ENCODE measurements around the gene FNIP2. TPM values are rescaled to one million over a fixed set of nuclear protein-coding genes. Genes with fewer than 3 reads are reported as not detected.

FNIP2 gene
- total and polyA plus RNA-seq, 9 of the 15 experiments (the other 6 are each of a cell fraction or from before 2014, with no cell fraction given): 1.7 to 15.5 (median 8.3) TPM

GRCh38 chr4:158809611-158810486, 41.0 kb downstream of the FNIP2 start (continued):
- TF ChIP-seq, protein P1, sequence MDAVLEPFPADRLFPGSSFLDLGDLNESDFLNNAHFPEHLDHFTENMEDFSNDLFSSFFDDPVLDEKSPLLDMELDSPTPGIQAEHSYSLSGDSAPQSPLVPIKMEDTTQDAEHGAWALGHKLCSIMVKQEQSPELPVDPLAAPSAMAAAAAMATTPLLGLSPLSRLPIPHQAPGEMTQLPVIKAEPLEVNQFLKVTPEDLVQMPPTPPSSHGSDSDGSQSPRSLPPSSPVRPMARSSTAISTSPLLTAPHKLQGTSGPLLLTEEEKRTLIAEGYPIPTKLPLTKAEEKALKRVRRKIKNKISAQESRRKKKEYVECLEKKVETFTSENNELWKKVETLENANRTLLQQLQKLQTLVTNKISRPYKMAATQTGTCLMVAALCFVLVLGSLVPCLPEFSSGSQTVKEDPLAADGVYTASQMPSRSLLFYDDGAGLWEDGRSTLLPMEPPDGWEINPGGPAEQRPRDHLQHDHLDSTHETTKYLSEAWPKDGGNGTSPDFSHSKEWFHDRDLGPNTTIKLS (IDR thresholded peaks at IDR 0.05; ENCODE audit: borderline replicate concordance, low read depth): no peak
- no peak for TF ChIP-seq IRF1 (CRISPR knock-in tag; IDR thresholded peaks at IDR 0.05; ENCODE audit: borderline replicate concordance)
- TF ChIP-seq, protein P2, sequence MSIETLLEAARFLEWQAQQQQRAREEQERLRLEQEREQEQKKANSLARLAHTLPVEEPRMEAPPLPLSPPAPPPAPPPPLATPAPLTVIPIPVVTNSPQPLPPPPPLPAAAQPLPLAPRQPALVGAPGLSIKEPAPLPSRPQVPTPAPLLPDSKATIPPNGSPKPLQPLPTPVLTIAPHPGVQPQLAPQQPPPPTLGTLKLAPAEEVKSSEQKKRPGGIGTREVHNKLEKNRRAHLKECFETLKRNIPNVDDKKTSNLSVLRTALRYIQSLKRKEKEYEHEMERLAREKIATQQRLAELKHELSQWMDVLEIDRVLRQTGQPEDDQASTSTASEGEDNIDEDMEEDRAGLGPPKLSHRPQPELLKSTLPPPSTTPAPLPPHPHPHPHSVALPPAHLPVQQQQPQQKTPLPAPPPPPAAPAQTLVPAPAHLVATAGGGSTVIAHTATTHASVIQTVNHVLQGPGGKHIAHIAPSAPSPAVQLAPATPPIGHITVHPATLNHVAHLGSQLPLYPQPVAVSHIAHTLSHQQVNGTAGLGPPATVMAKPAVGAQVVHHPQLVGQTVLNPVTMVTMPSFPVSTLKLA (conservative IDR thresholded peaks at IDR 0.05): peak in 1 of 2 experiments; percentile 33; a peak in 1 of 4 replicates
- TF ChIP-seq, protein P3, sequence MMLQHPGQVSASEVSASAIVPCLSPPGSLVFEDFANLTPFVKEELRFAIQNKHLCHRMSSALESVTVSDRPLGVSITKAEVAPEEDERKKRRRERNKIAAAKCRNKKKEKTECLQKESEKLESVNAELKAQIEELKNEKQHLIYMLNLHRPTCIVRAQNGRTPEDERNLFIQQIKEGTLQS (IDR thresholded peaks at IDR 0.05): no peak
- TF ChIP-seq, protein P3 (CRISPR knock-in tag; conservative IDR thresholded peaks at IDR 0.05): no peak
- TF ChIP-seq SUPT5H (IDR thresholded peaks at IDR 0.05): no peak
- TF ChIP-seq ZFP1 (CRISPR knock-in tag; IDR thresholded peaks at IDR 0.05): no peak
- TF ChIP-seq, protein P4, sequence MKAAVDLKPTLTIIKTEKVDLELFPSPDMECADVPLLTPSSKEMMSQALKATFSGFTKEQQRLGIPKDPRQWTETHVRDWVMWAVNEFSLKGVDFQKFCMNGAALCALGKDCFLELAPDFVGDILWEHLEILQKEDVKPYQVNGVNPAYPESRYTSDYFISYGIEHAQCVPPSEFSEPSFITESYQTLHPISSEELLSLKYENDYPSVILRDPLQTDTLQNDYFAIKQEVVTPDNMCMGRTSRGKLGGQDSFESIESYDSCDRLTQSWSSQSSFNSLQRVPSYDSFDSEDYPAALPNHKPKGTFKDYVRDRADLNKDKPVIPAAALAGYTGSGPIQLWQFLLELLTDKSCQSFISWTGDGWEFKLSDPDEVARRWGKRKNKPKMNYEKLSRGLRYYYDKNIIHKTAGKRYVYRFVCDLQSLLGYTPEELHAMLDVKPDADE (conservative IDR thresholded peaks at IDR 0.05; ENCODE audit: control insufficient read depth, low read depth, low read length): no peak
- TF ChIP-seq ILK (tag; IDR thresholded peaks at IDR 0.05; ENCODE audit: borderline replicate concordance, low read depth): no peak
- no peak for TF ChIP-seq CHAMP1 (IDR thresholded peaks at IDR 0.05)
- TF ChIP-seq RBM34 (IDR thresholded peaks at IDR 0.05; ENCODE audit: borderline replicate concordance, insufficient read depth, low read length): no peak
- no peak for TF ChIP-seq MYBL2 (IDR thresholded peaks at IDR 0.05; ENCODE audit: low read depth)
- no peak for TF ChIP-seq MYBL2 (CRISPR knock-in tag; IDR thresholded peaks at IDR 0.05; ENCODE audit: borderline replicate concordance)
- TF ChIP-seq SRSF7 (optimal IDR thresholded peaks at IDR 0.05; ENCODE audit: low read depth, low read length): no peak
- no peak for TF ChIP-seq SLC30A9 (CRISPR knock-in tag; IDR thresholded peaks at IDR 0.05)
- TF ChIP-seq TBP (optimal IDR thresholded peaks at IDR 0.05; ENCODE audit: low read depth, low read length): no peak
- TF ChIP-seq ZNF766 (CRISPR knock-in tag; conservative IDR thresholded peaks at IDR 0.05): no peak; the same call in 1 of the 2 replicates

Data from K562 (cell line).